Measurements from ENCODE around the gene NOTCH2.

NOTCH2 gene

DNA sequence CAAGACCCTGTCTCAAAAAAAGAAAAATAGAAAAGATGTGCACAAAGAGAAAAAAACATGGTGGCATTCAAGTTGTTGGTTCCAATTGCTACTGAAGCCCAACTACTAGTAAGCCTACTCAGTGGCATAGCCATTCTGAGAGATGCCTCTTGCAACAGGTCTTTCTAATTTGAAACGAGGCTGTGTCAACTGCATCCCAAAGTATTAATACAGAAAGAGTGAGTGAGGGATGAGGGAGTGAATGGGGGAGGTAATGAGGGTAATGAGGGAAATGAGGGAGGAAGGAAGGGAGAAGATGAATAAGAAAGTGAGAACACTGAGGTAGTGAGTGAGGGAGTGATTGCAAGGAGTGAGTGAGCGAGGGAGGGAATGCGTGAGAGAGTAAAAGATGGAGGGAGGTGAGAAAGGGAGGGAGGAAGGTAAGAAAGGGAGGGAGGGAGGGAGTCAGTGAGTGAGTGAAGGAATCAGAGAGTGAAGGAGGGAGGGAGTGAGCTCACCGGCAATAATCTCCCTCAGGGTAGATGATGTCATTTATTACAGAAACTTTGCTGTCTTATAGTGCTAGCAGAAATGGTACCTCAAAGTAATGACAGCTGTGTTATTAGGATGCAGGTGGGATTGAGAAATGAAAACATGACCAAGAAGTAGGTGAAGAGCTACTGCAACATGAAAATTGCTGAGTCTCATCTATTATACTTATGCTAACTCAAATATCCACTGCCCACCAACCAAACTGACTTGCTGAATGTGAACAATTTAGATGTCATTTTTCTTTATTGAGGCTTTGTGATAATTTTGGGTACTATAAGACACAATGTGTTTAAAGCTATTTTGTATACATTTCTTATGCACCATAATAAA is 97.5 kb downstream of the NOTCH2 start:
- DNase-seq = no peak

DNA sequence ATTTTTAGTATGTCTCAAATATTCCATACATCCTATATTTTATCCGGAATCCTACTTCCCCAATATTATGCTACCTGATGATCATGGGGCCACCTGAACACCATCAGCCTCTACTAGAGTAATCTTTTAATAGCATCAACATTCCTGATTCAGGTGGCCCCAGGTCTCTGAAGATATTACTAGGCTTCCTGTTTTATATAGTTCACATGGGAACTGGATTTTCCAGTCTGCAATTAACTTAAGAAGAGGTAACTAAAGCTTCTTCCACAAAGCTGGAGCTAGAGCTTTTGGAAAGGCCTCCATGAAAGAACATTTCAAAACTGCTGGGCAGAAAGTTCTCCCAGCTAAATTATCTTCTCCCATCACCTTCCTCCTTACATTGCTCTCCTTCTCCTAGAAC is 100.9 kb downstream of the NOTCH2 start:
- DNase-seq = no peak

DNA sequence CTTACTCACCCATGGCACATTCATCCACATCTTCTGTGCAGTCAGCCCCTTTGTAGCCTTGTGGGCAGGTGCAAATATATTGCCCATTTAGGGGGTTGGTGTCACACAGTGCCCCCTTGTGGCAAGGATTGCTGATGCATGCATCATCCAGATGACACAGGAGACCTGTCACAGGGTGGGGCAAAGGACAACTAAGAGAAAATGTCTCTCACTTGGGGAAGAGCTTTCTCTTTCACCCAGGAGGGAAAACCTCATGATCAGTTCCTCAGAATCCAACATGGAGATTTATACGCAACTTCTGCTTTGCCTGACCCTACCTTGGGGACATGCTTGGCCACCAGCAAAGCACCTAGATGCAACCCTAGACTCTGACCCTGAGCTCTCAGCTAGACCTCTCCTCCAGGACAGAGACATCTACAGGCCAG is 101.4 kb downstream of the NOTCH2 start:
- DNase-seq = no peak

DNA sequence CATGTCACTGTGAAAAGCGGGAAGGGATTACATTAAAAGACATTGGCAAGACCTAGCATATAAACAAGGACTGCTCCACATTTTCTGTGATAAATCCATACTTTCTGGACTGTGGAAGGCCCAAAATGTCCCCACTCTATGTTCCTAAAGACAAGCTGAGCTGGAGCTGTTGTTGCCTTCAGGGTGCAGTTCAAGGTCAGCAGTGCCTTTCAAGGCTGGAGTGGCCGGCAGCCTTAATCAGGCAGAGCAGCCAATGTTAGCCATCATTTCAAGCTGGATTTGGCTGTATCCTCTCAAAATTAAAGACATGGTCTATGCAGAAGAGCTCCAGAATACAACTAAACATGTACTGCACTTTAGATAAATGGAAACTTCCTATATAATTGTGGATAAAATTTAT is 102.8 kb downstream of the NOTCH2 start:
- DNase-seq = no peak

GRCh38 chr1:119966020-119966419 is 103.4 kb downstream of the NOTCH2 start:
- DNase-seq = no peak

DNA sequence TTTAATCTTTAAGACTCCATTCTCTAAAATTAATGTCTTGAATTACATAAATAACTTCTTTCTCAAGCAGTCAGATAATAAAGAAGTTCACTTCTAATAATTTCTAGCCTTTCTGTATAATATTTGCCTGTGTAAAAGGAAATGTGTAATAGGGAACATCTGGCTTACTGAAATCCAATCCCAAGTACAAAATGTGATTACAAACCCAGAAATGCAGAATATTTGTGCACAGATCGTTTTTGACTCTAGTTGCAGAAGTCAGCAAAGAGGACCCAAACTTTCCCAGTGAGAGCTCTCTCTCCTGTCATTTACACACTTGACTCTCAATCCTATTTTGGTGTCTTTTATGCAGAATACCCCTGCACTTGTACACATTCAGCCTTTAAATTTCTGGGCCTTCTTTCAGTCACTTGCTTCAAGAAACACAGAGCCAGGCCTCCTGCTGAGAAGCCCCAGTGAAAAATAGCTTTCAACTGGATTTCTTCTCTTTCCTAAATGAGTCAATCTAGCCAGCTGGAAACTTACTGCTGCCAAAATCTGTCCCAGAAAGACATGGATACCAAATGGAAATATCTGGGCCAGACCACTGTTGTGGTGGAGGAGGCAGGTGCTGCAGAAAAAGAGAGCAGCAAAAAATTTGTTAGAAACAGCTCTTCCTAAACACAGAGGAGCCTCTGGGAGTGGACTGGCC is 104.6 kb downstream of the NOTCH2 start:
- peak; percentile 72 for DNase-seq

DNA sequence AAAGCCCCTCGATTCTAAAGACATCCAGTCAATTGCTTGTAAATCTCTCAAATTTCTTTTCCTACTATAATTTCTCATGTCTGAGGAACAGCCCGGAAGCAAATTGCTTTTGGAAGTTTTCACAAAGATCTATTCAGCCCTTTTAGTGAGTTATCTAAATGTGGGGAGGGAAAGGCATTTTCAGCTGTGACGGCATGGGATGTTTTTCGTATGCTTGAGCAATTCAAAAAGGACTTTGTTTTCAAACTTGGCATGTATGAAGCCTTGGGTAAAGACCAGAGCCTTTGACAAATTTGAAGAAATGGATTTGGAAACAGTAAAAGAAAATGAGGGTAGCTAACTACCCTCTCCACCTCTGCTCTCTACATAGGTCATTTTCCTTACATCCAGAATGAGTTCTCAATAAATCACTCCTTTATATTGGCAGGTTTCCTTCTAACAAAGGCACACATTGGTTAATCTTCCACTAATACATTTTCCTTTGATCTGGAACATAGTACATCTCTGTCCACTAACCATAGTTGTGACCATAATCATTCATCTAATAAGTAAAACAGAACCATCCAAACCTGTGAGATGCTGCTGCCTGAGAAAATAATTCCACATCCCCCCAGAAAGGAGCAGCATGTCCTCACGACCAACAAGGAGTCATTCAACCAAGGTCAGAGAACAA is 107.0 kb downstream of the NOTCH2 start:
- DNase-seq = no peak

- DNase-seq = no peak
Measured at GRCh38 chr1:119960501-119960900, 109.0 kb downstream of the NOTCH2 start.

DNA sequence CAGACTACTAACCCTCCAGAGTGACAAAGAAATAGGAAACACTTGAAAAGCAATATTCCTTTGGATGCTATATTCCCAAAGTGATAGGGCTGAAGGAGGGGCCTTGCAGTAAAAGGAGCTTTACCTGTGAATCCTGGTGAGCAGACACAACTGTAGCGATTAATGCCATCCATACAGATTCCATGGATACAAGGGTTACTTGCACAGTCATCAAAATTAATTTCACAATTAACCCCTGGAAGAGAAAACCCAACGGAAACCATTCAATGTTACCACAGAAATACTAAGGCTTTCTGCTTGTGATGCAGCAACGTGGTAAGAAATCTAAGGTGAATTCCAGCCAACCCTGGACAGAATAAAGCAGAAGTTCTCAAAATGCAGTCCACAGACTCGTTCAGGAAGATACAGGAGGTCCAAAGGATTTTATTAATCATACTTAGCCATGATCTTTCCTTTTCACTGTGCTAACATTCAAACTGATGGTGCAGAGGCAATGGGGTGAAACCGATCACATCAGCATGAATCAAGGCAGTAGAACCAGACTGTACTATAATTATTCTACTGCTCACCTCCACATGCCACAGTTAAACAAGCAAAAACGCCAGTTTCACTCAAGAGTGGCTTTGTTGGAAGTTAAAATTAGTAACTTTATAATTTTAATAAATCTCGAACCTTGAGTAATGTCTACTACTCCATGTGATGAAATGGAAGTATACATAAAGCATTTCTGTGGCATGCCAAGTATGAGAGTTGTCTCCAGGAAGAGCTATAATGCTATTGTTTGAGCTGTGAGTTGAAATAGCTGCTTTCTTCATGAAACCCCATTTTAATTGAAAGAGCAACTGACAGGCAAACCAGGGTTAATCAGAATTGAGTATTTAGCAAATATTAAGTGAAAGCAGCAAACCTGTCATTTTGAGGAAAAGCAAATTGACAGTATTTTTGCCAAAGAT is 109.9 kb downstream of the NOTCH2 start:
- DNase-seq = no peak

DNA sequence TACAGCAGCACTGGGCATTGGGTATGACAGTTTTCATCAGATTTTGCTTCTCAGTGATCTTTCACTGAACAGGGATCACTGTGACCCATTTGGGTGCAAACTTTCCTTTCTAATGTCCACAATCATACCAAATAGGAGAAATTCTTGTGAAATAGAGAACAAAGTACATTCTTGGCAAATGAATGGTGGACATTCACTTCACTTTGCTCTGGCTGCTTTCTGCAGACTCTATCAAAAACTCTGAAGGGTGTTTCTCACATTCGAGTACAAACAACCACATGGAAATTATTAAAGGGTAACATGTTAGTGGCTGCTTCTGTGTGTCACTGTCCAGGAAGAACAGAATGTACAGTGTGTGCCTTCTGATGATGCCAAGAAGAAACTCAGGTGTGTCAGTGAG is 111.2 kb downstream of the NOTCH2 start:
- DNase-seq = no peak

GRCh38 chr1:119956306-119956705 is 113.2 kb downstream of the NOTCH2 start:
- DNase-seq = peak; percentile 38

DNA sequence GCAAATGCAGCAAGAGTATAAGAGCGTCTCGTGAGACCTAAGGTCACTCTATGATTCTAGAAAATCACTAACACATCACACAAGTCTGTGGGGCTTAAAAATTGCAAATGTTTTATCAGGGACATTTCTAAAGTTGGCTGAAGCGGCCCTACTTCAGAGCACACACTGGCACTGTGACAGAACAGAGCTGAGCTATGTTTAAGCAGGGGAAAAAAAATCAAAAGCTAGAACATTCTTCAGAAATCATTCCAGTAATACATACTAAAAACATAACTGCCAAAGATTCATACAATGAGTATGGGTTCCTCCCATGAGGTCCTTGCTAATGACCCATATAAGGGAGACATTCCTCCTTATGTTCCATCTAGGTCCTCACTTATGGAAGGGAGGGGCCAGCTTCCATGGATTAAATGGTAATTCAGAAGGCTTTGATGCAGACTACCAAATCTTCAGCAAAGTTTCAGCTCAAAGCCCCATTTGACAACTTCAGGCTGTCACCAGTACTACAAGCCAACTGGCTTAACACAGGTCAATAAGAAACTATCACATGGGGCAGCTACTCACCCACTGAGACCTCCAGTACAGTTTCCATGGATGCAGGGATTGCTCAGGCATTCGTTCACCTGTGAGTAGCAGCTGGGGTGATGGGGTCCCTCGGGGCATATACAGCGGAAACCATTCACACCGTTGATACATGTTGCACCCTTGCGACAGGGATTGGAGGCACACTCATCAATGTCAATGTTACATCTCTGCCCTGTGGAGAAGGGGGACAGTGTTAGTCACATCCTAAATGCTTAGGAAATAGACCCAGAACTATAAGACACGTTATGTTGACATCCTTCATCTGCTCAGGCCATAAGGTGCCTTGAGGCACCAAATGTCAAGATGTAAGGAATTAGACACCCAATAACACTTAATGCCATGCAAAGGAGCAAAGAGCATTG is 114.7 kb downstream of the NOTCH2 start:
- no peak for DNase-seq

DNA sequence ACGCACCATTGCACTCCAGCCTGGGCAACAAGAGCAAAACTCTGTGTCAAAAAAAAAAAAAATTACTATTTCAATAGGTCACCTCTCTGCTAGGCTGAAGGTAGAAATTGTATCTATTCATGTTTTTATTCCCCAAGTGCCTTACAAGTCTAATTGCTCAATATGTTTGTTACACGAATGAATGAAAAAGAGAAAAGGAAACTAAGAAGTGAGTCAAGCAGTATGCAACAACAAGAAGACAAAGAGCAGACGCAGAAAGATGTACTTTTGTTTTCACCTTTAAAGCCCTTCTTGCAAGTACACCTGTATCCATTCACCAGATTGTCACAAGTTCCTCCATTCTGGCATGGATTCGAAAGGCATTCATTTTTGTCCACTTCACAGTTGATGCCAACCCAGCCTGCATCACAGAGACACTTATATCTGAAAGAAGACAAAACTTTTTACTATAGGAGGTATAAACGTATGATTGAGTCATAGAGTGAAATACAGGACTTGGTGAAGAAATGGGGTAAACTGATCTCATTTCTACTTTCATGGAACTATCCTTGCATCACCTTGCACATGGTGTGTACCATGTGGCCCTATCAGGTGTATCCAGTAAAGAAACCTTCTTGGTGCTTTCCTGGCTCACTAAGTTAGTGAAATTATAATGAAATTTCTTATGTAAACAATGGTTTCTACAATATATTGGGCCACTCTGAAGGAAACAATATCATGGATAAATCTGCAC is 116.0 kb downstream of the NOTCH2 start:
- DNase-seq = no peak

DNA sequence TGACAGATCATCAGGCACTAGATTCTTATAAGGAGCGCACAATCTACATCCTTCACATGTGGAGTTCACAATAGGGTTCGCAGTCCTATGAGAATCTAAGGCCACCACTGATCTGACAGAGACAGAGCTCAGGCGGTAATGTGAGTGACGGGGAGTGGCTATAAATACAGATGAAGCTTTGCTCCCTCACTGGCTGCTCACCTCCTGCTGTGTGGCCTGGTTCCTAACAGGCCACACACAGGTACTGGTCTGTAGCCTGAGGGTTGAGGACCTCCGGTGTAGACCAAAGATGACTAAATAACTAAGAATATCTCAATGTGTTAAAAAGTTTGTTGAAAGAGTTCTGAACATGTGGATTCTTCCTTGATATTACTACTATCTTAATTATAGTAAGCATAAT is 117.0 kb downstream of the NOTCH2 start:
- DNase-seq = no peak

GRCh38 chr1:119948342-119949214 is 120.9 kb downstream of the NOTCH2 start:
- DNase-seq = peak; percentile 77

- DNase-seq = peak; percentile 95
Measured at GRCh38 chr1:119947468-119947867, 122.0 kb downstream of the NOTCH2 start.

DNA sequence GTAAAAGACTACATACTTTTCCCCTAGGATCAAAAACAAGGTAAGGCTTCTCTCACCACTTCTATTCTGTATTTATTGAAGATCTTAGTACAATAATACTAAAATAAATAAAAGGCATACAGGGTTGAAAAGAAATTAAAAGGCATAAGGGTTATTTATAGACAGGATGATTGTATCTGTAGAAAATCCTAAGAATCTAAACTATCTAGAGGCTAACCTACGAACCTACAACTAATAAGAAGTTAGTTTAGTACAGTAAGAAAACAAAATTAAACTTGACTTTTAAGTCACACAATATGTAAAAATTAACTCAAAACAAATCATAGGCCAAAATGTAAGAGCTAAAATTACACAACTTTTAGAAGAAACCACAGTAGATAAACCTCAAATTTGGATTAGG is 122.7 kb downstream of the NOTCH2 start:
- DNase-seq = peak; percentile 24

GRCh38 chr1:119943216-119943615 is 126.2 kb downstream of the NOTCH2 start:
- peak; percentile 13 for DNase-seq

- no peak for DNase-seq
Measured at GRCh38 chr1:119941392-119941791, 128.1 kb downstream of the NOTCH2 start.

DNA sequence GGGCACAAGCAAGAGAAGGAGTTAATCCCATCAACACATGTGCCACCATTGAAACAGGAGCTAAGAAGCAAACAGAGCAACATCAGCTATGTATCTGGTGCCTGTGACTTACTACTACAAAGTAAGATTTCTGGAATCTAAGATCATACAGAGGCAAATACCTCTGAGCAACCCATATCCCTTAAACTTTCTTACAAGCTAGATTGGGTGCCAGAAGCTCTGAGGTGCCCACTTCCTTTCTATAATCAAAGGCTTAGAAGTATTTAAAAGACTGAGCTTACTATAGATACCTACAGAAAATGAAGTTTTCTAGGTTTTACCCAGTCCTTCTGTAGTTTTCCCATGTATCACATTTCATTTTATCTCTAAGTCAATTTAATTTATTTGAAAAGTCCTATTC is 128.8 kb downstream of the NOTCH2 start:
- no peak for DNase-seq

All from fibroblast of skin of right quadriceps (primary cell).